Activated CD8-positive, alpha-beta memory T cell treated with anti-CD3 and anti-CD28 coated beads for 24 hours (primary cell): ENCODE measurements around the gene MAGI1.

Experiments
- DNase-seq: peaks from one replicate; pipeline ENCODE4 v3.0.0-alpha.2; 2020

Gene MAGI1

GRCh38 chr3:65939184-65939583 is 99.5 kb downstream of the MAGI1 start:
- DNase-seq, result no peak

- no peak for DNase-seq
These were observed 100.0 kb downstream of the MAGI1 start for GRCh38 chr3:65938676-65939075.

GRCh38 chr3:65938147-65938546 is 100.6 kb downstream of the MAGI1 start:
- no peak for DNase-seq

- DNase-seq, result no peak
These were observed 101.6 kb downstream of the MAGI1 start for GRCh38 chr3:65936908-65937638.

- DNase-seq, result no peak
These were observed 103.0 kb downstream of the MAGI1 start for GRCh38 chr3:65935724-65936123.

- no peak for DNase-seq
These were observed 108.1 kb downstream of the MAGI1 start for GRCh38 chr3:65930648-65931047.

GRCh38 chr3:65928110-65928509 is 110.6 kb downstream of the MAGI1 start:
- no peak for DNase-seq

GRCh38 chr3:65927576-65927975 is 111.1 kb downstream of the MAGI1 start:
- DNase-seq, result no peak

GRCh38 chr3:65925254-65925954 is 113.3 kb downstream of the MAGI1 start:
- no peak for DNase-seq

- DNase-seq, result no peak
These were observed 114.0 kb downstream of the MAGI1 start for GRCh38 chr3:65924762-65925161.

- no peak for DNase-seq
These were observed 116.3 kb downstream of the MAGI1 start for GRCh38 chr3:65922441-65922840.

- no peak for DNase-seq
These were observed 118.9 kb downstream of the MAGI1 start for GRCh38 chr3:65919826-65920225.

- no peak for DNase-seq
These were observed 123.2 kb downstream of the MAGI1 start for GRCh38 chr3:65915477-65915876.

GRCh38 chr3:65914740-65915367 is 123.9 kb downstream of the MAGI1 start:
- no peak for DNase-seq

- DNase-seq, result no peak
These were observed 124.5 kb downstream of the MAGI1 start for GRCh38 chr3:65914032-65914739.

- DNase-seq, result no peak
These were observed 126.1 kb downstream of the MAGI1 start for GRCh38 chr3:65912647-65913046.

GRCh38 chr3:65908588-65908987 is 130.1 kb downstream of the MAGI1 start:
- DNase-seq, result no peak

- DNase-seq, result no peak
These were observed 131.2 kb downstream of the MAGI1 start for GRCh38 chr3:65907232-65908130.

GRCh38 chr3:65905771-65906170 is 132.9 kb downstream of the MAGI1 start:
- DNase-seq, result no peak

- DNase-seq, result no peak
These were observed 134.7 kb downstream of the MAGI1 start for GRCh38 chr3:65904016-65904415.

GRCh38 chr3:65902304-65902793 is 136.4 kb downstream of the MAGI1 start:
- DNase-seq, result no peak

- no peak for DNase-seq
These were observed 137.5 kb downstream of the MAGI1 start for GRCh38 chr3:65901226-65901625.
